NCI-H510A treated with DMSO at 0.1 percent for 48 hours (cell line): ENCODE data around the gene NEK5.

Source experiments
- DNase-seq: peaks from one replicate; lab custom pipeline; 2025; lab: John Stamatoyannopoulos, UW

Gene NEK5

GRCh38 chr13:52011632-52012511, 117.0 kb downstream of the NEK5 start, which contains the start of gene ALG11:
ALG11 (plus strand) TSS chr13:52012398; CDS start chr13:52012419, 21 bp downstream.
- peak; percentile 88 for DNase-seq

GRCh38 chr13:52010890-52011631, 117.8 kb downstream of the NEK5 start, which contains the start of gene ATP7B:
ATP7B (minus strand) TSS chr13:52011450; CDS start chr13:52011337, 113 bp downstream.
- DNase-seq: peak; percentile 9

DNA sequence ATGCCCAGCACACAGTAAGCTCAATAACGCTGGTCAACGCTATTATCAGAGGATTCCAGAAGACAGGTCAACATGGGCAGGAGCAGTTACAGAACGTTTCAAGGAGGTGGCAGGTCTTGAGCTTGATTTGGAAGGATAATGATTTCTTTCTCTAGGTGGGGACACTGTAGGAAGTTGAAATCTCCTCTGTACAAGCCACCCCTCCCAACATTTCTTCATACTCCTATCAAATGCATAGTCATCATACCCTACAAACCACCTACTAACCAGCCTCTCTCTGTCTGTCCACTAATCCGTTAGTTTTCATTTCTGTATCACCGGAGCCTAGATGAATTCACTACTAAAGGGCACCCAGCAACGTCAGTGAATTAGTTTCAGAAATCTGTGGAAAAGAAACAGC, 118.9 kb downstream of the NEK5 start:
- no peak for DNase-seq

GRCh38 chr13:52006523-52007245, 122.2 kb downstream of the NEK5 start:
- DNase-seq: no peak

DNA sequence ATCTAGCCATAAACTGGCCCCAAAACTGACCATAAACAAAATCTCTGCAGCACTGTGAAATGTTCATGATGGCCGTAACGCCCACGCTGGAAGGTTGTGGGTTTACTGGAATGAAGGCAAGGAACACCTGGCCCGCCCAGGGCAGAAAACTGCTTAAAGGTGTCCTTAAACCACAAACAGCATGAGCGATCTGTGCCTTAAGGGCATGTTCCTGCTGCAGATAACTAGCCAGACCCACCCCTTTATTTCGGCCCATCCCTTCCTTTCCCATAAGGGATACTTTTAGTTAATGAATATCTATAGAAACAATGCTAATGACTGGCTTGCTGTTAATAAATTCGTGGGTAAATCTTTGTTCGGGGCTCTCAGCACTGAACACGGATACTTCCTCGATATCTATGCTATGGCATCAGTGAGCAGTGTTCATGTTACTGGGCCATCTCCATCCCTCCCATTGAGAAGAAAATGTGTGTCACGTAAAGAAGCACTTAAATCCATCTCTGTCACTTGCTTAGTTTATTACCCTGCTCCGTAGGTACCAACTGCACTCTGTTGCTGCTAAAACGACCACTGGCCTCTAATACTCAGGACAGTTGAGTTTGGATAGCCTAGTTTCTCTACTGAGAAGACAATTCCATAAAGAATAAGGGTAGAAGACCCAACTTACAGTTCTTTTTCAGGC, 122.9 kb downstream of the NEK5 start:
- DNase-seq: no peak

- no peak for DNase-seq
Measured at GRCh38 chr13:52004511-52005170, 124.2 kb downstream of the NEK5 start.

GRCh38 chr13:52003541-52003940, 125.3 kb downstream of the NEK5 start:
- no peak for DNase-seq

- no peak for DNase-seq
Measured at GRCh38 chr13:52002361-52002760, 126.5 kb downstream of the NEK5 start.

DNA sequence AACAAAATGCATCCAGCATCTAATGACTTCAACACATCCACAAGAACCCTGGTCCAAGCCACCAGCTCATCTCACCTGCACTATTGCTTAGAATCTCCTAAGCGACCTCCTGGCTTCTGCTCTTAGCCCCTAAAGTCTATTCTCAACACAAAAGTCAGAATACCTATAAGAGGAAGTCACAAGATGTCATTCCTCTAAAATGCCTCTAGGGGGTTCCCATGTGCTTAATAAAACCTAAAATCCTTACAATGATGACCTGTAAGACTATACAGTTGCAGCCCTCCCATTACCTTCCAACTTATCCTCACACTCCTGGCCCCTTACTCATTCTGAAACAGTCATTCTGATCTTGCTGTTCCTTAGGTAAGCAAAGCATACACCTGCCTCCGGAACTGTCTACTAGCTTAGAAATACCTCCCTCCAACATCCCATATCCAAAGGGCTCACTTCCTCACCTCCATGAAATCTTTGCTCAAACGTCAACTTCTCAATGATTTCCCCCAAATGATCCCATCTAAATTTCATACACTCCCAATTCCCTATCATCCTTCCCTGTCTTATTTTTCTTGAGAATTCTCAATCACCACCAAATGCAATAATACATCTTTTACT, 127.6 kb downstream of the NEK5 start:
- peak; percentile 23 for DNase-seq

GRCh38 chr13:51999921-52000320, 129.0 kb downstream of the NEK5 start:
- no peak for DNase-seq

GRCh38 chr13:51999510-51999911, 129.4 kb downstream of the NEK5 start:
- DNase-seq: no peak

DNA sequence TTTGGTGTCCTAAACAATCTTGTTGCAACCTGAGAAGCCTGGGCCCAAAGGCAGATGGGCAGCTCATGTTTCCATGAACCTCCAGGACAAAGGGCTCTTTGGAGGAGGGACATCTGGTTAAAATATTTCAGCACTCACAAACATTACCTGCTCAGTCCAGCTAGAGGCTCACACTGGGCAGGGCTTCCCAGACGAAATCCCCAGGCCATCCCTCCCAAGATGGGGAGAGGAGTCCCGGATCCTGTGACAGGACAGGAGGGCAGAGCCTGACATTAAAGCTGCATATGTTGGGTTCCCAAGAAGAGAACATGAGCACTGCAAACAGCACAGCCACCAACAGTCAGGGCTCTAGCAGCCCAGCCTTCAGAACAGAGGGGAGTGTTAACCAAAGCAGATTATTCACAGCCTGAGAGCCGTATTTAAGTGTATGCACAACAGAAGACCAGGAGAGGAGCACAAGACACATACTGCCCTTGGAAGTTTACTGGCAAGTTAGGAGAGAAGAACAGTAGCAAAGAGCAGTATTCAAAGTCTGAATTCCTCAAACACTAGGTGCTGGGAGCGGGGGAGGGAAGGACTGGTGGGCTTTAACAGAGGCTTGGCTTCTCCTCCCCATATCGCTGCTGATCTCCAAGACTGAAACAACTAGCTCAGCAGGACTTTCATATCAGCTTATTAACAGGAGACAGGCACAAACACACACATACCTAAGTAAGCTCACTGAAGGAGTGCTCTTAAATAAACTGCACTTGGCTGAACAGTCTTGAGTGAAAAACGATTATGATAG, 130.0 kb downstream of the NEK5 start:
- peak; percentile 25 for DNase-seq

- DNase-seq: peak; percentile 38
Measured at GRCh38 chr13:51997641-51998330, 131.1 kb downstream of the NEK5 start.

GRCh38 chr13:51997186-51997585, 131.7 kb downstream of the NEK5 start:
- DNase-seq: no peak

GRCh38 chr13:51996641-51997040, 132.2 kb downstream of the NEK5 start:
- DNase-seq: no peak

DNA sequence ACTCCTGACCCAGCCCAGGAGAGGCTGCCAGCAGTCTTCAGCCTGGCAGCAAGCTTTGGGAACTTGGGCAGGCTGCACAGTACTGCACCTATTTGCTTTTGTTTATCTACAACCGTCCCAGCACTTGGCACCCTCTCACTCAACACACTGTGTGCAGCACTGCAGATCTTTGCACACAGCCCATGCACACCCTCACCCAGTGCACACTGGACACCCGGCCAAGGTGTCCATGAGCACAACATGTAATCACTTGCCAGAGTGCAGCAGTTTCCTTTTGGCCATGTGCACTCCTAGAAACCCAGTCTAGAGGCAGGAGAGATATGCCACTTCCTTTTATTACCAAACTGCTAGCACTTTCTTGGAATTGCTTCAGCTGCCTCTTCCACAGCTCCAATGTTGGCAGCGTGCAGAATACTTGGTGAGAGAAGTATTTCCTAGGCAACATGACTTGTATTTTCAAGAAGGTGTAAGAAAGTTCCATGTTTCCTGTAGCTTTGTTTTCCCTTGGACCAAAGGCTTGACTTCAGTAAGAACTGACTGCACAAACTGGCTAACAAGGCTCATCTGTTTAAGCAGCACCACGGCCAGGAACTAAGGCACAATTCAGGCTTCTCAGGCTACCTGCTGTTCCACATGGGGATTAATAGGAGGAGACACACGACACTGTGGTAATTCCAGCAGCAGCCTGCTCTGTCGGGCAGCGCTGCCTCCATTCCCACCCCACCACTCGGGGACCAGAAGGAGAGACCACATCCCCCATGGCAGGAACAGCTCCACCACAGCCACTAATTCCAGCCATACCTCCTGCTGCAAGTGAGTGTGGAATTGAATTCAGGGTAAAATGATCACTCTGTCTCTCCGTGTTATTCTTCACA, 133.0 kb downstream of the NEK5 start:
- DNase-seq: no peak

DNA sequence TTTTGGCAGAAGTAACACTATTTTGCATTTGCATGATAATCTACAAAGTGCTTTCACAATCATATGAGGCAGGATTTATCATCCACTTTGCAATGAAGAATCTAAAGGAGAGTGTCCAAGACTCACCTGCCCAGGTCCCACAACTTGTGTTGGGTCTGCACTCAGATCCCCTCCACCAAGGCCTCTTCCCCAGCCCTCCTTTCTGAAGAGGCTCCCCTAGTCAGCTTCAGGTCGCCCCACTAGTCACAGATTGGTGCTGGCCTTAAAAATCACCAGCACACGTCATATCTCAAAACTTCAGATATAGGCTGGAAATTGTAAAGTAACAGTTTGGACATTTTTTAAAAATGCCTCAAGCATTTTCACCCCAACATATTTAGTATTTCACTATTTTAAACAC, 135.2 kb downstream of the NEK5 start:
- DNase-seq: no peak

- no peak for DNase-seq
Measured at GRCh38 chr13:51988988-51989618, 139.8 kb downstream of the NEK5 start.
